ENCODE data around the gene SIRT6.

DNA sequence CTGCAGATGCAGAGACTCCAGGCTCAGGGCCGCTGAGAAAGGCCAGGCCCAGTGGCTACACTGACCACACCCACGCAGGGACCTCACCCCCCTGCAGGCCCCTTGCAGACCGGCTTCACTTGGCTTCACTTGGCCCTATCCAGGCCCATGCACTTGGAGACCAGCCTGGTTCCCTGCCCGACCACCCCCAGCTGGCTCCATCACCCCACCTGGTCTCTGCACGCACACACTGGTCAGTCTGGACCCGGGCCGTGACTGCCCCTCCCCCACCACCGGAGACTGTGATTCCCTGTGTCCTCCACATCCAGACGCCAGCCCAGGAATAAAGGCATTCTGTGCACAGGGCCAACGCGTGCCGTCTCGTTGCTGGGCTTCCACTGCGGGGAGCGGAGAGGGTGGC, 42.1 kb upstream of the SIRT6 start:
- TF ChIP-seq, protein P1, sequence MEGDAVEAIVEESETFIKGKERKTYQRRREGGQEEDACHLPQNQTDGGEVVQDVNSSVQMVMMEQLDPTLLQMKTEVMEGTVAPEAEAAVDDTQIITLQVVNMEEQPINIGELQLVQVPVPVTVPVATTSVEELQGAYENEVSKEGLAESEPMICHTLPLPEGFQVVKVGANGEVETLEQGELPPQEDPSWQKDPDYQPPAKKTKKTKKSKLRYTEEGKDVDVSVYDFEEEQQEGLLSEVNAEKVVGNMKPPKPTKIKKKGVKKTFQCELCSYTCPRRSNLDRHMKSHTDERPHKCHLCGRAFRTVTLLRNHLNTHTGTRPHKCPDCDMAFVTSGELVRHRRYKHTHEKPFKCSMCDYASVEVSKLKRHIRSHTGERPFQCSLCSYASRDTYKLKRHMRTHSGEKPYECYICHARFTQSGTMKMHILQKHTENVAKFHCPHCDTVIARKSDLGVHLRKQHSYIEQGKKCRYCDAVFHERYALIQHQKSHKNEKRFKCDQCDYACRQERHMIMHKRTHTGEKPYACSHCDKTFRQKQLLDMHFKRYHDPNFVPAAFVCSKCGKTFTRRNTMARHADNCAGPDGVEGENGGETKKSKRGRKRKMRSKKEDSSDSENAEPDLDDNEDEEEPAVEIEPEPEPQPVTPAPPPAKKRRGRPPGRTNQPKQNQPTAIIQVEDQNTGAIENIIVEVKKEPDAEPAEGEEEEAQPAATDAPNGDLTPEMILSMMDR (conservative IDR thresholded peaks at IDR 0.05): no peak
- TF ChIP-seq EZH2 (IDR thresholded peaks at IDR 0.05; ENCODE audit: low read depth): no peak

Measured in PC-9 (cell line).